Endothelial cell of umbilical vein (primary cell): ENCODE results near the gene EFCAB5.

Experiments
- CTCF ChIP-seq, 2 donors: IDR thresholded peaks; 1 replicate in 1 of 2; 2 replicates in 1 of 2; pipeline ENCODE4 v1.5.1; 2011; ENCODE audit warnings: low read length in 2 of 2, mild to moderate bottlenecking in 2 of 2, moderate library complexity in 2 of 2, control low read depth in 1 of 2, inconsistent platforms in 1 of 2, low read depth in 1 of 2; ENCODE audit not compliant: insufficient read depth in 1 of 2; ENCODE audit errors: extremely low read depth in 1 of 2
- MAX ChIP-seq: IDR thresholded peaks from 2 replicates; pipeline ENCODE4 v1.6.1; 2011; ENCODE audit not compliant: insufficient read depth, insufficient read length
- POLR2AphosphoS5 ChIP-seq: IDR thresholded peaks from 2 replicates; pipeline ENCODE4 v1.6.1; 2012; ENCODE audit warnings: low read depth, mild to moderate bottlenecking, control low read depth, low read length, moderate library complexity; ENCODE audit not compliant: insufficient read depth

GRCh38 chr17:30151471-30151870, 210.0 kb downstream of the EFCAB5 start:
- no peak for TF ChIP-seq CTCF (IDR thresholded peaks at IDR 0.05; ENCODE audit: extremely low read depth in 1 of 2, insufficient read depth in 1 of 2, low read depth in 1 of 2, low read length in 2 of 2)
- TF ChIP-seq POLR2AphosphoS5, result no peak
- TF ChIP-seq MAX, result no peak
